RPMI8226 (cell line): Measurements from ENCODE around the gene ADCY4.
"Not testable (repeated sequence)": the region's sequence is repeated elsewhere in the genome, so short reads cannot be mapped to it uniquely, and the experiment has no call there.

Source experiments
- DNase-seq: peaks from one replicate; pipeline ENCODE4 v3.0.0-alpha.2; 2015

The ADCY4 gene

GRCh38 chr14:24366721-24367513 is 32.0 kb upstream of the ADCY4 start:
- peak; percentile 92 for DNase-seq

DNA sequence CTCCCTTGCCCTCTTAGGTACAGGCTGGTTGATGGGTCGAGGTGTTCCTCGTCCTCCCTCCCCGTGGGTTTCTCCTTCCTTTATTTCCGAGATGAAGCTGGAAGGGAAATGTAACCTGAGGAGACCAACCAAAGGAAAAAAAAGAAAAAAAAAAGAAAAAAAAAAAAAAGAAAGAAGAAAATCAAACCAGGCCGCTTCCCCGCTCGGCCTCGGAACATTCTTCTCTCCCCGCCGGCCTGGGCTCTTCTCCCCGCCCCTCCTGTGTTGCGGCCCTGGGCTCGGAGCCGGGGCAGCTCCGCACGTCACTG is 31.5 kb upstream of the ADCY4 start:
- DNase-seq = no peak

GRCh38 chr14:24365600-24366412 is 30.9 kb upstream of the ADCY4 start:
- peak; percentile 77 for DNase-seq

GRCh38 chr14:24364841-24365240 is 30.0 kb upstream of the ADCY4 start:
- no peak for DNase-seq

DNA sequence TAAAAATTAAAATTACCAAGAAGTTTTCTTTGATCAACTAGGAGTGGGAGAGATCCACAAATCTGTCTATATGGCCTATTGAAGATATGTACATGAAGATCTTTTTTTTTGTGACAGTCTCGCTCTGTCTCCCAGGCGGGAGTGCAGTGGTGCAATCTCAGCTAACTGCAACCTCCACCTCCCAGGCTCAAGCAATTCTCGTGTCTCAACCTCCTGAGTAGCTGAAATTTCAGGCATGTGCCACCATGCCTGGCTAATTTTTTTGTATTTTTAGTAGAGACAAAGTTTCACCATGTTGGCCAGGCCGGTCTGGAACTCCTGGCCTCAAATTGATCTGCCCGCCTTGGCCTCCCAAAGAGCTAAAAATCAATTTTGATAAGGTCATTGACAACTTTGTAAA is 28.5 kb upstream of the ADCY4 start:
- DNase-seq = no peak

GRCh38 chr14:24362241-24362960 is 27.5 kb upstream of the ADCY4 start:
- no peak for DNase-seq

DNA sequence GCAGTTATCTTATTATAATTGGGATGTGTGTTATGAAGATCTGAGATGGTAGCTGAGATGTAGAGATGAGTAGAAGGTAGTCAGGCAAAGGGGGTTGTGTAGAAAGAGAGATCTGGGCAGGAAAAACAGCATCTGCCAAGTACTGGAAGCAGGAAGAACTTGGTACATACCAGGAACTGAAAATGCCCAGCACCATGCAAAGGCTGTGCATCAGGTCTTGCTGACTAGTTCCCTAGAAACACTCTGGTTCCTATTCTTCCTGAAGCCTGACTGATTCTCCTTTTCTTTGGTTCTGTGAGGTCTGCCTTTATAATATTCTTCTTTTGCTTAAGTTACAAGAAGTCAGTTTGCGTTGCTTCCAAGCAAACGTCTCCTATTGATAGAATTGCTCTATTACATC is 26.5 kb upstream of the ADCY4 start:
- DNase-seq = no peak

- DNase-seq = no peak
These were observed 25.4 kb upstream of the ADCY4 start for GRCh38 chr14:24360281-24360680.

DNA sequence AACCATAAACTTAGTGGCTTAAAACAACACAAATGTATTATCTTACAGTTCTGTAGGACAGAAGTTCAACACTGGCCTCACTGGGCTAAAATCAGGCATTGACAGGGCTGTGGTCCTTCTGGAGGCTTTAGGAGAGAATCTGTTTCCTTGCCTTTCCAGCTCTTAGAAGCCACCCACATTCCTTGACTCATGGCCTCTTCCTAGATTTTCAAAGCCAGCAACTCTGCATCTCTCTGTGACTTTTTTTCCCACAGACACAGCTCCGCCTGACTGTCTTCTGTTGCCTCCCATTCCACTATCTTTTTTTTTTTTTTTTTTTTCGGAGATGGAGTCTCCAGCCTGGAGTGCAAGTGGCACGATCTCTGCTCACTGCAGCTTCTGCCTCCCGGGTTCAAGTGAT is 21.3 kb upstream of the ADCY4 start:
- no peak for DNase-seq

- DNase-seq = no peak
These were observed 20.1 kb upstream of the ADCY4 start for GRCh38 chr14:24355009-24355408.

DNA sequence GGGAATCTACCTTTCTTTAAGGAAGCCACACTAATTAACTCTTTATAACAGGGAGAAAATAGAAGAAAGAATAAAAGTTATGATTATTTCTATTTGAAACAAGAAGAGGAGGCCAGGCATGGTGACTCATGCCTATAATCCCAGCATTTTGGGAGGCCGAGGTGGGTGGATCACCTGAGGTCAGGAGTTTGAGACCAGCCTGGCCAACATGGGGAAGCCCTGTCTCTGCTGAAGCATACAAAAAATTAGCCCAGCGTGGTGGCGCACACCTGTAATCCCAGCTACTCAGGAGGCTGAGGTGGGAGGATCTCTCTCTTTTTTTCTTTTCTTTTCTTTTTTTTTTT is 19.6 kb upstream of the ADCY4 start:
- not testable (repeated sequence) for DNase-seq

DNA sequence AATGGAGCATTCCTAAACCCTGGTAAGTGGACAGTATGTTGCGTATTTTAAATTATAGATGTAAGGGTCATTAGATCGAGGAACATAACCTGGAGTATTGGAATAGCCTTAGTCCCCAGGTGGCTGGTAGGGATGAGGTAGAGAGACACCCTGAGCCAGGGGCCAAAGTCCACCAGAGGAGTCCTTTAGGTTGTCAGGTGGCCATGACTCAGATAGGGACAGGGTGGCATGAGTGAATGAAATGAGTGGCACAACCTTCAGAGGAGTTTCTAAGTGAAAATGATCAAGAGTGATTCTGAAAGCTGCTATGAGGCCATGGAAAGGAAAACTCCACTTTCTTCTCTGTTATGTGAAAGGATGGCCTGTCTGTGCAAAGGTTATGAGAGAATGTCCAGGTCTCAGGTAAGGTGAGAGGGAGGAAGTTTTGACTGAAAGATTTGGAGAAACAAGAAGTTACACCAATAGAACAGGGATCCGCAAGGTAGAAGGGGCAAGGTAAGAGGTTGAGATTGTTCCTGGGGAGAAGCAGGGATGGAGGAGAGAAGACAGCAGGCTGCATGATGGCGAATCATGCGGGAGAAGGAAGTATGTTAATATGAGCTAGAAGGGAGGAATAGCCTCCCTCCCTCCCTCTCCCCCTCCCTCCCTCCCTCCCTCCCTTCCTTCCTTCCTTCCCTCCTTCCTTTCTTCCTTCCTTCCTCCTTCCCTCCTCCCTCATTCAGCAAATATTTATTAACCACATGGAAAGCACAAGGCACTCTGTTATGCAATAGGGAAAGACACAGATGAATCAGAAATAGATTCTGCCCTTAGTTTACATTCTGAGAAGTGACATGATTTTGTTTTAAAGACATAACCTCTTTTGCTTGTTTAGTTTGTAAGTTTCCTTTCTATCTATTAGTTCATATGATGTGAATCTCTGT is 18.9 kb upstream of the ADCY4 start:
- DNase-seq = no peak

- DNase-seq = peak; percentile 65
These were observed 16.6 kb upstream of the ADCY4 start for GRCh38 chr14:24351517-24351916.

- DNase-seq = no peak
These were observed 14.9 kb upstream of the ADCY4 start for GRCh38 chr14:24349742-24350141.

DNA sequence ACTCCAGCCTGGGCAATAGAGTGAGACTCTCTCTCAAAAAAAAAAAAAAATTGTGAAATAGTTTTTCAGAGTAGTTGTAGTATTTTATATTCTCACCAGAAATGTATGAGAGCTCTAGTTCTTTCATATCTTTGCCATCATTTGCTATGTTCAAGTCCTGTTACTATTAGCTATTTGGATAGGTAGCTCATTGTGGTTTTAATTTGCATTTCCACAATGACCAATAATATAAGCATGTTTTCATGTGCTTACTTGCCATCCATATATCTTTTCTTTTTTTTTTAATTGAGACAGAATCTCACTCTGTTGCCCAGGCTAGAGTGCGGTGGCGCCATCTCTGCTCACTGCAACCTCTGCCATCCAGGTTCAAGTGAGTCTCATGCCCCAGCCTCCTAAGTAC is 13.3 kb upstream of the ADCY4 start:
- no peak for DNase-seq

DNA sequence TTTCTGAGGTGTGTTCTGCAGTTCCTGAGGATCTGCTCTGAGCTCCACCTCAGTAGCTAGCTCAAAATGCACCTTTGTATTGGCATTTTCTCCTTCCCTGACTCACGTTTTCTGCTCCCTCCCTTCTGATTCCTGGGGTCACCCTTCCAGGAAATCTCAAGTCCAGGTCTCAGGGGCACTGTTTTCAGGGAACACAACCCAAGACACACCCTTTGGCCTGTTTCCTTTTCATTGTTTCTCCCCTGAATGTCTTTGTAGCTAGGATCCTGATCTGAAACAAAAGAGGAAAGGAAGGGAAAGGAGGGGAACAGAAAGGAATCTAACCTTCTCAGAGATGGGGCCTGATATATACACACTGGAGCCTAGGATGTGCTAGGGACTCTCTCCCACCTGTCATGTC is 12.3 kb upstream of the ADCY4 start:
- DNase-seq = no peak

DNA sequence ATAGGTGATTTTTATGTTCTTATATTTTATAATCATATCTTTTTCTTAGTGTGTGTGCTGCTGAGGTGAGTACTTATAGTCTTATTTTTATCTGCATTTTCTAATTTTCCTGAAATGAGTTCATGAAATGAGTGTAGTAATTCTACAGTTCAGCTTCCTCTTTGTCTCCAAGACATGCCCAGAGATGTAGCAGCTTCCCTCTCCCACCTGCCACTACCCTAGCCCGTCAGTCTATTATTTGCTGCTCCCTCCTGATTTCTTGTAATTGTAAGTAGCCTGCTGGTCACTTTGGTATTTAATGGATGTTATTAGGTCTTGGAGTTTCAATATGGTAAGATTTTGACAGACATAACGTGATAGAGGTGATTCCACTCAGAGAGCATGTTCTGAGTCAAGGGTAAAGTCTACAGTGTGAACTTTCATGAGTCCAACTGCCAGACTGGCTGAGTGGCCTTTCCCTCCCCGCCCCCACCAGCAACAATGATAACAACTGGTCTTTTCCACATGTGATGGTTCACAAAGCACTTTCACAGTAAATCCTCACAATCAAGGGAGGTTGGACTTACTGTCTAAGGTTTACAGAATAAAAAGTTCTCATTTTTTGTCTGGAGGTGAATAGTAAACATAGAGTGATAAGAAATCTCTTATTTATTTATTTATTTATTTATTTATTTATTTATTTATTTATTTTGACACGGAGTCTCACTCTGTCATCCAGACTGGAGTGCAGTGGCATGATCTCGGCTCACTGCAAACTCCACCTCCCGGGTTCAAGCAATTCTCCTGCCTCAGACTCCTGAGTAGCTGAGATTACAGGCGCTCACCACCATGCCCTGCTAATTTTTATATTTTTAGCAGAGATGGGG is 9.2 kb upstream of the ADCY4 start:
- DNase-seq = no peak

GRCh38 chr14:24342889-24343288 is 8.0 kb upstream of the ADCY4 start:
- DNase-seq = no peak

DNA sequence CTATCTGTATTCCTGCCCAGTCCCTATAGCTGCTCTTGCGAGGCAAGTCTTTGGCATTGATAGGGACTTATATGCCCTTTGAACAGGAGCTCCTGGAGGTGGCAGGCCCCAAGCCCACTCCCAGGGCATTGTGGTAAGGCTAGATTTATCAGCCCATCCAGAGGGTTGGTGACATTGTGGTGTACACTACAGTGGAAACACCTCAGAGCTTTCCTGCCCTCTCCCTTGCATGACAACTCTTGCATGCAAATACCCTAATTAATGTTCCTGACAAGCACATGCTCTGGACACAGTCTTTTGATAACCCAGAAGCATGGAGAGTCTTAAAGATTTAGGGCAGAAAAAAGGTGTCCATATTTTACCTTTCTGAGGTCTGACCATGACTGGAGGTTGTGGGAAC is 5.7 kb upstream of the ADCY4 start:
- DNase-seq = no peak

DNA sequence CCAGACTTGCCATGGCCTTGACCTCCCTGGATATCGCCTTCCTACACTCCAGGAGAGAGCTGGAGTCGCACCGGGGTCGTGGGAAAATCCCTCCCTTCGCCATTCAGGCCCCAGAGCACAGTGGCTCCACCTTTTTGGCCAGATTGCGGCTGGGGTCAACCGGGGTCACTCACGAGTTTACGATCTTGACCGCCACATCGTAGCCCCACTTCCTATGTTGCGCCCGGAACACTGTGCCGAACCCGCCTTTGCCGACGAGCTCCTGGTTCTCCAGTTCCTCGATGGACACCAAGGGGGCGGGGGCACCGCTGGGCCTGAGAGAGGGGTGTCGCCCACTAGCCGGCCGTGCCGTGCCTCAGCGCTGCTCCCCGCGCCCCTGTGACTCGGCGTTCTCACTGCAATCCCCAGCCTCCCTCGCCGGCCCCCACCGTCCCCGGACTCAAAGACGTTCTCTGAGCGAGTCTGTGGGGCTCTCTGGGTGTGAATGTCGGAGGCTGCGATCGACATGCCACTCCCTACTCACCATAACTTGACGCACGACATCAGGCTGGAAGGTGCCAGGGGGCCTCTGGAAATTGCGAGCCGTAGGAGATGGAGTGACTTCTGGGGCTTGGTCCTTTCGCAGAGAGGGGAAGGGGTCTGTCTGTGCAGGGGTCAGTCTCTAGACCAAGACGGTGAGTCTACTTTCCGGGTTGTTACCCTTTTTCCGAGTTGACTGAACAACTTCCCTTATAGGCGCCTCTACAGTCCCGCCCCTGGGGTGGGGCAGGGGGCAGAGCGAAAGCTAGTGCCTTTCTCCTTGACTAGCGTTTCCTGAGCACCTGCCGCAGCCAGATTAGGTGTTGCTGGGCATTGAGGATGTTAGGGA is 4.6 kb upstream of the ADCY4 start, which contains the start of gene RIPK3:
Gene RIPK3, minus strand, starts transcription at position 708 of the 868 bp plus-strand sequence. Its CDS starts 165 bp downstream, at position 543.
- DNase-seq = peak; percentile 72

- DNase-seq = no peak
These were observed 4.0 kb upstream of the ADCY4 start for GRCh38 chr14:24338843-24339242.
